GM18519 (cell line): ENCODE data around the gene PRDM16.

Source experiments
- ATAC-seq: cut with Tn5 transposase; IDR thresholded peaks from one replicate; pipeline ENCODE4 v1.9.1; 2021; ENCODE audit warnings: mild to moderate bottlenecking, moderate library complexity; ENCODE audit not compliant: unreplicated experiment, low FRiP score

The PRDM16 gene

DNA sequence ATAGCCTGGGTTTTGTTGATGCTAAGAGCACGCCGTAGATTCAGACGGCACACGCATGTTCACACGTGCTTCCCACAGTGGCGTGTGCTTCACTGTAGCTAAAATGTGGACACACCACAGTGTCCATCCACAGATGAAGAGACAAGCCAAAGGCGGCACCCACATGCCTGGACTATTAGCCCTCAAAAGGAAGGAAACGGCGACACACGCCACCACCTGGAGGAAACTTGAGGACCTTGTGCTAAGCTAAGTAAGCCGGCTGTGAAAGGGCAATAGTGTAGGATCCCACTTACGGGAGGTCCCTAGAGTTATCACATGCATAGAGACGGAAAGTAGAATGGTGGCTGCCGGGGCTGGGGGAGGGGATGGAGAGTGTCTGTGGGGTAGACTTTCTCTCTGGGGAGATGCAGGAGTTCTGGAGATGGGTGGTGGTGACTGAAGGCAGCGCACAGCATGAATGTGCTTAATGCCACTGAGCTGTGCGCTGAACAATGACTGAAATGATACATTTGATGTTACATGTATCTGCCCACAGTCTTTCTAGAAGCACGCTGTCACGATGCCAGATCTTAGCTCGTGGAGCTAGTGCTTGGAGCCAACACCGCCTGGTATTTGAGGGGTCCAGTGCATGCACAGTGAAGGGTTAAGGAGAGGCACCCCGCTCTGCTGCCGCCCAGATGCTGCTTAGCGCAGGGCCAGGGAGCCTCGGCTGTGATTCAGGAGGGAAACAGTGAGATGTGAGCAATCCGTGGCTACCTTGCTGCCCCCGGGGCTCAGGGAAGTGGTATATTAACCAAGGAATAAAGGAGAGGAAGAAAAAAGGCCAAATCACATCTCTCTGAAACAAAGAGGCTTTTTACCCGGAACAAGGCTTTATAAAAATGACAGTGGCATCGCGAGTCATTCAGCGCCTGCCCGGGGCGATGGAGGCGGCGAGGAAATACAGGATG lies 103.7 kb downstream of the PRDM16 start:
- no peak for ATAC-seq

DNA sequence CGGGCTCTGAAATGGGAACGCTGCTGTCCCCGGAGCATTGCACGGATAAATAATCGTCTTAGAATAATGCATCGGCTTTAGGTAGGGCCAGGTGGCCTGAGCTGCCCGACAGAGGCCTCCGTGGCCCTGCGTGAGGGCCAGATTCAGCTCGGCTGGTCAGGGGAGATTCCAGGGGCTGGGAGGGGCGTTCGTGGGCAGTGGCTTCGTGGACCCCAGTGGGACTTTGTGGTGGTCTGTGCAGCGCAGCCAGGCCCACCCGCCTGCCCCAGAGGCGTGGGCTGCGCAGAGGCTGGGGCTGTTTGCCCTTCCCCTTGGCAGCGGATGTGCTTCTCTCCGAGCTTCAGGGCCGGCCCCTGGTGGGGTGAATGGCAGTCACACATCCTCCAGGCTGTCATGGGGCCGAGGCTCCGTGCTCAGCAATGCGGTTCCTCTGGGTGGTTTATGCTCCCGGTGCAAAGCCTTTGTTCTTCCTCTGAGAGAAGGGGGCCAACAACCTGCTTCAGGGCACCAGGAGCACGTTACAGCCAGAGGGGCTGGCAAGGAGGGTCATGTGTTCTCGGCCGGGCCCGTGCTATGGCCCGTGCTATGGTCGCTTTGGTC lies 104.5 kb downstream of the PRDM16 start:
- ATAC-seq, result no peak

DNA sequence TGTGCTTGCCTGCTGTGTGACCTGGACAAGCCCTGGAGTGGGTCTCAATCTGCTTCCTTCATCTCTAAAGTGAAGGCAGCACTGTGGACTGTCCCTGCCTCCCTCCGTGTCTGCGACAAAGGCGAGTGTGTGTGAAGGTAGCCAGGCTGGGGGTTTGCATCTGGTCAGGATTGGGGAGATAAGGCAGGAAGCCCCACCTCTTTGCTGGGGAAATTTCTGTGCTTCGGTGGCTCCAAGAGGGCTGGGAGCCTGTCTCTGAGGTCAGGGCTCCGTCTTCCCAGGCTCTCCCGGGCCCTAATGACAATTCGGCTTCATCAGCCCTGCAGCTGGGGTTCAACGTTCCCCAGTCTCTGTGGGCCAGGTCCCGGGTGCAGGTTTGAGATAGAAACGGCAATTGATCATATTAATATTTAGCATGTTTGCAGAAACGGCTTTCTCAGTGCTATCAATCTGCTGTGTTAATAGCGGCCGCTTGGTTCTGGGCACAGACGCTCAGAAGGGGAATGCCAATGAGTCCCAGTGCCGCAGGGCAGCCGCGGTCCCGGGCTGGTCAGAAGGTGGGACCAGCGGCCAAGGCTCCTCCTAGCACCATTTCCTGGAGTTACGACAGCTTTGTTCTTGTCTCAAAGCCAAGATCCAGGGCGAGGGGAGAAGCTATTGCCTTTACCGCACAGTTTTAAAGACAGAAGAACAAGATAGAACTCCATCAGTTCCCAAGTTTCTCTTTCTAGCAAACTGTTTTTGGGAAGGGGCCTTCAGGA lies 105.7 kb downstream of the PRDM16 start:
- ATAC-seq, result no peak

DNA sequence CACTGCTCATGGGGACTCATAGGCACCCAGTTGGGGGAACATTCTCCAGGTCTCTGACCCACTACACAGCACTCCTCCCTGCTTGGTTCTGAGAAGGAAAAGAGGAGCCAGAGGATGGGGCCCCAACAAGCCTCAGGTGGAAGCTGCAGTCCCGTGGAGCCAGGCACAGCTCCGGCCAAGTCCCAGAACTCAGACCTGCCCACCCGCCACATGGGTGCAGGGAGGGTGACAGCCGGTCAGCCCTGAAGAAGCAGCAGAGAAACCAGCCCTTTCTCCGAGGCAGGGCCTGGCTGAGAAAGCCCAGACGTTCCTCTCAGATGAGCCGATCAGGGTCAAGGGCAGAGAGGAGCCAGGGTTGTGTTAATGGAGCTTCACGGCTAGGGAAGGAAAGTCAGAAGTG lies 106.5 kb downstream of the PRDM16 start:
- no peak for ATAC-seq

DNA sequence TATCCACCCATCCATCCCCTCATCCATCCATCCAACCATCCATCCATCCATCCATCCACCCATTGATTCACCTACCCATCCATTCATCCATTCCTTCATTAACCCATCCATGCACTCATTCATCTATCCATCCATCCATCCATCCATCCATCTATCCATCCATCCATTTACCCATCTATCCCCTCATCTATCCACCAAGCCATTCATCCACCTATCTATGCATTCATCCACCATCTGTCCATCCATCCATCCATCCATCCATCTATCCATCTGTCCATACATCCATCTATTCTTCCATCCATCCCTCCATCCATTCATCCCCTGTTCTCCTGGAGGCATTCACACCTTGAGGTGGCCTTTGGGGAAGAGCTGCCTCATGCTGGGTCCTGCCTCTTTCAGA lies 107.0 kb downstream of the PRDM16 start:
- ATAC-seq, result no peak

DNA sequence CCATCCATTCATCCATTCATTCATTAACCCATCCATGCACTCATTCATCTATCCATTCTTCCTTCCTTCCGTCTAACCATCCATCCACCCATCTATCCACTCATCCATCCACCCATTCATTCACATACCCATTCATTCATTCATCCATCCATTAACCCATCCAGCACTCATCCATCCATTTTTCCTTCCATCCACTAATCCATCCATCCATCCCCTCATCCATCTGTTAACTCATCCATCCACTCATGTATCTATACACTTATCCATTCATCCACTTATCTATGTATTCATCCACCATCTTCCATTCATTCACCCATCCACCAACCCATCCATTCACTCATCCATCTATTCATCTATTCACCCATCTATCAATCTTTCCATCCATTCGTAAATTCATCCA lies 107.8 kb downstream of the PRDM16 start:
- ATAC-seq, result no peak

DNA sequence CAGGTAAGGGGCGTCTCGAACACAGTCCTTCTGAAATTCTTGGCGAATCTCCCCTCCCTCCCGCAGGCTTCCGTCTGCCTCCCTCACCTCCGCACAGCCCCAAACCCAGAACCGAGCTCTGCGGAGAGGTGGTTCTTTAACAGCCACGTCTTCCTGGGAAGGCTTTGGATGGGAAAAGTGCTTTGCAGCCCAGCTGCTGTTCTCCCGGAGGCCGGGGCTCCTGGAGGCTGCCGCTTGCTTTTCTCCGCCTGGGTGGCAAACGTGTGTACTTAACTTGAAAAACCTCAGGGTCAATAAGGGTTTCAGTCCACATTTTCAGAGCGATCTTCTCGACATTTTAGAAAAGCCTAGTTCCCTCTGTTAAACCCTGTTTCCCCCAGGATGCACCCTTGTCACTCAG lies 109.3 kb downstream of the PRDM16 start:
- no peak for ATAC-seq

DNA sequence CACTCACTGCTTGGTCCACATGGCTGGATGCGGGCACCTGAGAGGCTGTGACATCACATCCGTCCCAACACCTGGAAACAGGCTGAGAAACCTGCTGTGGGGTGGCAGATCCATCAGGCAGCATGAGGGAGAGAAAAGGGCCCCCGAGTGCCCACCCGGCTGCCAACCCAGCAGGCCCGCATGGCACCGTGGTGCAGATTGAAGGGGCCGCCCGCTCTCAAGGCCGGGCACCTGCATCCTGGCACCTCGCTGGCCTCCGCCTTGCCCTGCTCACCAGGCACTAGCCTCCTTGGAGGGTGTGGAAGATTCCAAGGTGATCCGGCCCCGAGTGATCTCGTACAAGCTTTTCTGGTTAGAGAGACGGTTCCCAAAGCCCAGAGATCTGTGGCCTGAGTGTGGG lies 110.5 kb downstream of the PRDM16 start:
- no peak for ATAC-seq

DNA sequence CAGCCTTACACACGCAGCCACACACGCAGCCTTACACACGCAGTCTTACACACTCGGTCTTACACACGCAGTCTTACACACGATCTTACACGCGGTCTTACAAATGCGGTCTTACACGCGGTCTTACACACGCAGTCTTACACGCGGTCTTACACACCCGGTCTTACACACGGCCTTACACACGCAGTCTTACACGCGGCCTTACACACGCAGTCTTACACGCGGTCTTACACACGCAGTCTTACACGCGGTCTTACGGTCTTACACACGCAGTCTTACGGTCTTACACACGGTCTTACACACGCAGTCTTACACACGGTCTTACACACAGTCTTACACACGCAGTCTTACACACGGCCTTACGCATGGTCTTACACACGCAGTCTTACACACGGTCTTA lies 111.9 kb downstream of the PRDM16 start:
- no peak for ATAC-seq

DNA sequence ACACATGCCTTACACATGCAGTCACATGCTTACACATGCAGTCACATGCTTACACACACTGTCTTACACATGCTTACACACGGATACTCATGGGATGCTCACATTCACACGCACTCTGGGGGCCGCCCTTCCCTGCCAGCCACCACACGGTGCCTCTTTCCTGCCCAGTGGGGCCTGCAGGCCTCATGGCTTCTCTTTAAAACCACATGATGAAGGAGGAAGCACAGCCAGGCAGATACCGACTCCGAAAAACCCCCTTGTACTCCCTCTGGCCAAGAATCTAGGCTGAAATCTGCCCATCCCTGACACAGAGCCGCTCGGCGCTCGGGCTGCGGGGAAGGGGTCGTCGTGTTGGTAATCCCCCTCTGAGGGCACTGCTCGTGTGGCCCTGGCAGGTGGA lies 113.0 kb downstream of the PRDM16 start:
- no peak for ATAC-seq

DNA sequence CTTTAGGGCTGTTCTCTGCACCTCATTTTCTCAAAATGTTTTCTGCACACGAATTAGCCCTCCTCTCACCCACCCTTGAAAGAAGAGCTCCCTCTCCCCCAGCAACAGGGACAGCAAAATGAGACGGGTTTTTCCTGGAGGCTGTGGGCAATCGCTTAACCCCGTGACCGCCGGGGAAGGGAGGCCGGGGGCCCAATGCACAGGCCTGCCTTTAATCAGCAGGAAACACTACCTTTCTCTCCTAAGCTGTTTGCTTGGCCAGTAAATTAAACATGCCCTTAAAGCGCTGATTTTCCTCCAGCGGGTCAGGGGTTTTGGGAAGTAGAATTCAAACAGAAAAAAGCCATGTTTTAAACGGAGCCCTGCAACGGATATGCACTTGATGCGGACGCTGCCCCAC lies 114.4 kb downstream of the PRDM16 start:
- ATAC-seq, result no peak

DNA sequence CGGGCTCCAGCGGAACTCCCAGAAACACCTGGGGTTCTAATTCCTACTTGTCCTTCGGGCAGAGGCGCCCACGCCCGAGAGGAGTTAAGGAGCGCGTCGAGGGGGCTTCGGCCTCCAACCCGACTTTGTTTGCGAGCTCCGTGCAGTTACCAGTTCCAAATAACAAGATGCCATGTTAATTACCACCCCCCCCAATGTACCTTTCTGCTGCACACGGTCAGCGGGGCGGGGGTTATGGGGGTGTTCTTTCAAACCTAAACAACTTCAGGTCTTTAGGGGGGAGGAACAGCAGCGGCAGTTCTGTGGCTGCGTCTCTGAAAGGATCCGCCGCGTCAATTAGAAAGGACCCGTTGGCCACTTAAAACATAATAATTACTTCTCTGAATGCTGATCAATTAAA lies 114.8 kb downstream of the PRDM16 start:
- ATAC-seq, result no peak

DNA sequence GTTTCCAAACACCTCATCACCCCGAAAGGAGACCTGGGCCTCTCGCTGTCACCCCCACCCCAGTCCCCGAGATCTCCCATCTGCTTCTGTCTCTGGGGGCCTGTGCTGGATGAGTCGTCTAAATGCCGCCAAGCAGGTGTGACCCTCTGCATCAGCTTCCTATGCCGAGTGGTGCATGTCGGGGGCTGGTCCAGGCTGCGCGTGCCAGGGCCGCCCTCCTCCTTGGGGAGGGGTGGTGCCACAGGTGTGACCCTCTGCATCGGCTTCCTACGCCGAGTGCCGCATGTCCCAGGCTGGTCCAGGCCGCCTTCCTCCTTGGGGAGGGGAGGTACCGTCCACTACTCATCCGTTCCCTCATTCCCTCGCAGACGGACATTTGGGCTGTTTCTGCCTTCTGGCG lies 115.7 kb downstream of the PRDM16 start:
- ATAC-seq, result no peak

DNA sequence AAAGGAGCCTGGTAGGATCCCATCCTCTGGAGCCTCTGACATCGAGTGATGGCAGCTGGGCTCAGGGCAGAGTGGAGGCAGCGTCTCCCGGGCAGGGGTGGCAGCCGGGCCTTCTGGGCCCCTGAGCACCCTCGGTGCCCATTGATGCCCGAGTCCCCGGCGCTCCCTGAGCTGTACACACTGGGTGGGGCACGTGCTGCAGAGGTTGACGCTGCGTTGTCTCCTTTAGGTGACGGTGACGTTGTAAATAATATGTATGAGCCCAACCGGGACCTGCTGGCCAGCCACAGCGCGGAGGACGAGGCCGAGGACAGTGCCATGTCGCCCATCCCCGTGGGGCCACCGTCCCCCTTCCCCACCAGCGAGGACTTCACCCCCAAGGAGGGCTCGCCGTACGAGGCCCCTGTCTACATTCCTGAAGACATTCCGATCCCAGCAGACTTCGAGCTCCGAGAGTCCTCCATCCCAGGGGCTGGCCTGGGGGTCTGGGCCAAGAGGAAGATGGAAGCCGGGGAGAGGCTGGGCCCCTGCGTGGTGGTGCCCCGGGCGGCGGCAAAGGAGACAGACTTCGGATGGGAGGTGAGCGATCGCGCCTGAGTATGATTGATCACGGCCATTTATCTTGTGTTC lies 117.0 kb downstream of the PRDM16 start:
- ATAC-seq, result no peak

DNA sequence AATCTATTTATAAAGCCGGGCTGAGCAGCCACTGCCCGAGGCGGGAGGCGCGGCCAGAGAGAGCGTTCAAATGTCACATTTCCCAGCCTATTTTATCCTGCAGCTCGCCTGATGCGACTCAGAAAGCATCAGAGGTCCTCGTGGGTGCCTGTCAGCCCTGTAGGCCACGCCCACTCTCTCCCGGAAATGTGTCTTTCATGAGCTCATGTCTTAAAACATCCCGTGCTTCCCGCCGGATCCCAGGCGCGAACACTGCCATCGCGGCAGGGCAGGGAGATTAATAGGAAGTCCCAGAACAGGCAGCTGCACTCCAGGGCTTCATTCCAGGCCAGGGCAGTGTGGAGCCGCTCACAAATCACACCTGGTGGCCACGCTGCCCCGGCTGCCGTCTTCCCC lies 117.5 kb downstream of the PRDM16 start:
- ATAC-seq, result no peak

DNA sequence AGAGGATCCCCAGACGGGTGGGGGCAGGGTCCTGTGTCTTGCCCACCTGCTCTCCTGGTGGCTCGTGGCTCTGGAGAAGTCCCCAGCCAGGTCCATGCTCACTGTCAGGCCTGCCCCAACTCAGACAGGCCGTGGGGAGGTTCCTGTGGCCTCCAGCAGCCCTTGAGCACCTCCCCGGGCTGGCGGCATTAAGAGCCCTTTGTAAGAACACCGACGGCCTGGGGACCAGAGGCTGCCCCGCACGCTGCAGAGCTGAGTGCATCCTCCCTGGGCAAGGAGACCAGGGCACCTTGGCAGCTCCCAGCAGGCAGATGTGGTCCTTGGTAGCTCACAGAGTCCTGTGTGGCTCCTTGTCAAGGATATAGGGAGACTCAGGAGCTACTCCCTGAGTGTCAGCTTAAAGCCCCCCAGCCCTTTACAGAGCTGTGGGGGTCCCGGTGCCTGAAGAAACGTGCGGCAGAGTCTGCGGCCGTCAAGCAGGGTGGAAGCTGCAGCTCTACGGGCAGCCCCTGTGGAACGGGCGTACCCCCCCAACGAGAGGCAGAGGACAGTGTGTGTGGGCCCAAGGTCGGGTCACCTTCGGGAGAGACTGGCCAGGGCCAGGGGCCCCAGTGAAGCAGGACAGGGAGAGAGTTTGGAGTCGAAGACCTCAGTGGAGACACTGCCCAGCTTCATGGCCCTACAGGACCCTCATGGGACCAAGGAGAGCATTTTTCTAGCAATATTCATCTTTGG lies 118.6 kb downstream of the PRDM16 start:
- ATAC-seq, result no peak

DNA sequence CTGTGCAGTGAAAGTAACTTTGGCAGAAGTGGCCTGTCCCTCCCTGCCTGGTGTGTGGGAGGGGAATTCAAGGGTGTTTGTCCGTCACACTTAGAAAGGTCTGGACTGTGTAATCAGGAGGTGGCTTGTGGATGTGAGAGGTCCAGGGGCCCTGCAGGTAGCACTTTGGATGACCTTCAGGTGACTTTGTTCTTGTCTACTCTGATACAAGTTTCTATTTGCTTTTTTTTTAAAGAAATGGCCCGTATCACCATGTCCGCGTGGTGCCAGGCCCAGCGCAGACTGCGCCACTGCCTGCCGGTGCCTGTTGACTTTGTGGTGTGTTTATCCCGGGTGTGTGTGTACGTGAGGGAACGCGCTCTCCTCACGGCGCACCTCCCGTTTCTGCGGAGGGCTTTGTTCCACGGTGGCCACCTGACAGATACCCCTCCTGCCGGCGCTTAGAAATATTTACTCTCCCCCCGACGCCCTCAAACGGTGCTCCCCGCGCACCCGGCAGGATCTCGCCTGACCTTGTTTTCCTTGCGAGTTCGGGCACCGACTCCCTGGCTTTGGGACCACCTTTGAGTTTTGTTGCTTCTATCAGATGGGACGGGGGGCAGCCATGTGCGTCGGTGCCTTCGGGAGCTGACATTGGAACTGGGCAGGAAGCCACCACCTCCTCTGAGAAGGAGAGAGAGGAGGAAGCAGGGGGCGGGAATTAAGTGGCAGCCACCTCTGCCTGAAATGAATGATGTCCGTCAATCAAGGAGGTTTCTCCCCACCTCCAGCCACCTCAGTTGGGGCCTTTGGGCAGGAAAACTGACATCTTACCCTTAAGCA lies 119.4 kb downstream of the PRDM16 start:
- ATAC-seq, result no peak

DNA sequence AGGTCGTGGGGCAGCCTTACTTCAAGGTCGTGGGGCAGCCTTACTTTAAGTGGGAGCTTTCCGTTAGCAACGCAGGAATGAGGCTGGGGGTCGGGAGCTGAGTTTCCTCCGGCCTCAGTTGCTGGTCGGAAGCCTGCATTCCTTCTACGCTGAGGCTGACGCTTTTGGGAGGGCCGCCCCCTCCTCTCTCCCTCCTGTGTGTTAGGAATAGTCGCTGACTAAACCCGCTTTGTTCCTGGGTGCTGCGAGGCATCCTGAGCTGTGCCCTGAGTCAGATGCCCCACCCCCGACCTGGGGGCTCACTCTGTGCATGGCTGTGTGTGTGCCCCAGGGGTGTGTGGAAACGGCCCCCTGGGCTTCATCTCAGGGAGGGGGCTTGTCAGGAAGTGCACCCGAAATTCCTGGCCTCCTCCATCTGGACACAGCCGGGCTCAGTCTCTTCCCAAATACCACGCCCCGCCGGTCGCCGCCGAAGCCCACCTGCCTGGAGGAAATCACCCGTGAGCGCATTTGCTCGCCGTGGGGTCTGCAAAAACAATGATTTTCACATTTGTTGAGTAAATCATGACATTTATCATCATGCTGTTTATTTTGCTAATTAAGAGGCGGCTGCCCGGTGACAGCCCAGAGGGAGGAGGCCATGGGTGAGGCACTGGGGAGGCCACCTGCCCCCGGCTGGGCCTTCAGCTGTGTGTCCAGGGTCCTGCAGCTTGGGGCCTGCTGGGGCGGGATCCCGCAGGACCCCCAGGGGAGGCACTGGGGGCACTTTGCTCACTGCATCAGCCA lies 121.4 kb downstream of the PRDM16 start:
- ATAC-seq, result no peak

DNA sequence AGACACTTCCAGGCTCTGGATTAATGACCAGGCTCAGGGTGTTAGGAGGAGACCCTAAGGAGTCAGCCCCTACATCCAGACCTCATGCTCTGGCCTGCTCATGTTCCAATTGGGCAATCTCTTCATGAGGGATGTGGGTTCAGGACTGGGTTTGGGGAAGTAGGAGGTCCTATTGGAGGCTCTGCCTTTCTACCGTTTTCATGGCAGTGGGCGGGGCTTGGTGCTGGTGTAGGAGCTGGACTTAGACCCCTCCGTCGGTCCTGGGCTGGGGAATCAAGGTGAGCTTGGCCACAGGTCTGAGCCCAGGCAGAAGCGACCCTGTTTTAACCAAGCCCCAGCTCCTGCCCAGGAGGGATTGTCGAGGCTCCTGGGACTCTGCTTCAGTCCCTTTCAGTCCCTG lies 123.4 kb downstream of the PRDM16 start:
- no peak for ATAC-seq
